Uterus (tissue), 2 donors: Measurements from ENCODE around the gene CATSPERD.

ENCODE experiments used
- CTCF ChIP-seq, 4 experiments: fragments of 200-600 bp in 2 of 4; fragments of 450-650 bp in 2 of 4; sonication (generic) in 2 of 4; IDR thresholded peaks; one replicate each; pipeline ENCODE4 v1.5.1; 2016 to 2019; ENCODE audit warnings: antibody characterized with exemption in 4 of 4, mild to moderate bottlenecking in 2 of 4, moderate library complexity in 1 of 4
- POLR2A ChIP-seq, 2 donors: fragments of 450-650 bp; IDR thresholded peaks; one replicate each; pipeline ENCODE4 v1.6.1; 2016; ENCODE audit warnings: antibody characterized with exemption in 2 of 2, mild to moderate bottlenecking in 1 of 2, moderate library complexity in 1 of 2

DNA sequence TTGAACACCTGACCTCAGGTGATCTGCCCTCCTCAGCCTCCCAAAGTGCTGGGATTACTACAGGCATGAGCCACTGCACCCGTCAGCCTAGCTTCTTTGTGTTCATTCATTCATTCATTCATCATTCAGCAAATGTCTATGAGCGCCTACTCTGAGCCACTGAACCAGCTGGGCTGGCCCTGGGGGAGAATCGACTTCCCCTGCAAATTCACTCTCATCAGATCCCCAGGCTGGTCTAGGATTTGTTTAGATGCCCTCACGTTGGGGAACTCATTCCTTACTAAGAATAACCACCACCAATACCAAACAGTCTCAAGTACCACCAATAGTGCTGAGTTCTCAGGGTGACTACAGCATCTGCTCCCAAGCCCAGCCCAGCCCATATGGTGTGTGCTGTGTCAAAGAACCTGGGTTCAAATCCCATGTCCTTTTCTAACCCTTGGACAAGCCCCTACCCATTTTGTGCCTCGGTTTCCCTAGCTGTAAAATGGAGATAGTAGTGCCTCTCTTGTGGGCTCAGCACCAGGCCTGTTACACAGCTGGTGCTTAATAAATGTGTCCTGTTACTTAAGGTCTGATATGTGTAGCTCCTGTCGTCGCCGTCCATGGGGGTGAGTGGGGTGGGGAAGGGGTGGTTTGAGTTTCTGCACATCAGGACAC lies 101.2 kb downstream of the CATSPERD start:
- TF ChIP-seq CTCF (IDR thresholded peaks at IDR 0.05) = no peak
- no peak for TF ChIP-seq POLR2A (IDR thresholded peaks at IDR 0.05)
